Fibroblast of gingiva (primary cell): ENCODE measurements around the gene KLHL36.

Source experiments
- DNase-seq: peaks from one replicate; pipeline ENCODE4 v3.0.0-alpha.2; 2011; ENCODE audit warnings: low read depth

The KLHL36 gene

DNA sequence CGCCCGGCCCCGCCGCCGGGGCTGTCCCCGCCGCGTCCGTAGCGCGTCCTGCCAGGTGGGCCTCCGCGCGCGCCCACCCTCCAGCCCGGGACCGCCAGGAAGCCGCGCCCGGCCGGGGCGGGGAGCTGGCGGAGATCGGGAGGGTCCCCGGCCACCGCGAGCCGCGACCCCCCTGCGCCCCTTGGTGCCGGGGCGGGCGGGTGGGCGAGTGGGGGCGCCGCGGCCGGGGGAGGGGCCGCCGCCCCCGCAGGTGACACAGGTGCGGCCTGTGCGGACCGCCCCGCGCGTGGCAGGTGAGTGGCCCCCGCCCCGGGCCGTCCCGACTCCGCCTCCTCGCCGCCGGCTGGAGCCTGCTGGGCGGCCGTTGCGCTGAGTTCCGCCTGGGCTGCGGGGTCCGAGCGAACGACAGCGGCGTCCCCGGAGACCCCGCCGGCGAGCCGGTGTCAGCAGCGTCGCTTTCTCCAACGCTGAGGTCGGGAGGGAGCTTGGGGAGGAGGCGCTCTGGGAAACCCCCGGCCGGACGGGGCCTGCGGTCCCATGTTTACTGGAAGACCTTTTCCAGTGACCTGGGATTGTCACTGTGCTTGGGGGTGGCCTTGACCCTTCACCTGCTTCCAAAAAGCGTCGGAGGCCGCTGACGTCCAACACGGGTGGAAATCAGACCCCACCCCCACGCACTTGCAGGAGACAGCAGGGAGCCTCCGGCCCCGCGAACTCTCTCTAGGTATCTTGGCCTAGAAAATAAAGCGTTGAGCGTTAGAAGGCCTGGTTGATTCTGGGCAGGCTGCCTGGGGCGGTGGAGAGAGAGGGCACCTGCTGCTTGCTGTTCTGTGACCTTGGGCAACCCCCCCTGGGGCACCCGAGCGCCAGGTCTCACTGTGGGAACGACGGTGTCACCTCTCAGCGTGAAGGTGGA, 542 bp downstream of the KLHL36 start:
- DNase-seq: no peak

DNA sequence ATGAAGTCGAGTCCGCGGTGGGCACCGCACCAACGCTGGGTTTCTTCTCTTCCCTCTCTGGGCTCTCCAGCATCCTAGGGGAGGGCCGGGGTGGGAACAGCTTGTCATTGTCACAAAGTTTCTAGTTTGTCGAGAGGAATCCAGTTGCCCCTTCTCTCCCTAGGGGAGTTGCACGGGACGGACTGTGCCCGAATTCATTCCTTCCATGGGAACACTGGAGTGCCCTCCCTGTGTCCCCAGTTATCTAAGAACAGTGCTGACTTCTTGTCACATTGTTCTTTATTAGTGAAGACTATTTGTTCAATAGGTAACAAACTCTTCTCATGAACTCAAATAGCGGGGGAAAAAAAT, 1.2 kb downstream of the KLHL36 start:
- DNase-seq: no peak

DNA sequence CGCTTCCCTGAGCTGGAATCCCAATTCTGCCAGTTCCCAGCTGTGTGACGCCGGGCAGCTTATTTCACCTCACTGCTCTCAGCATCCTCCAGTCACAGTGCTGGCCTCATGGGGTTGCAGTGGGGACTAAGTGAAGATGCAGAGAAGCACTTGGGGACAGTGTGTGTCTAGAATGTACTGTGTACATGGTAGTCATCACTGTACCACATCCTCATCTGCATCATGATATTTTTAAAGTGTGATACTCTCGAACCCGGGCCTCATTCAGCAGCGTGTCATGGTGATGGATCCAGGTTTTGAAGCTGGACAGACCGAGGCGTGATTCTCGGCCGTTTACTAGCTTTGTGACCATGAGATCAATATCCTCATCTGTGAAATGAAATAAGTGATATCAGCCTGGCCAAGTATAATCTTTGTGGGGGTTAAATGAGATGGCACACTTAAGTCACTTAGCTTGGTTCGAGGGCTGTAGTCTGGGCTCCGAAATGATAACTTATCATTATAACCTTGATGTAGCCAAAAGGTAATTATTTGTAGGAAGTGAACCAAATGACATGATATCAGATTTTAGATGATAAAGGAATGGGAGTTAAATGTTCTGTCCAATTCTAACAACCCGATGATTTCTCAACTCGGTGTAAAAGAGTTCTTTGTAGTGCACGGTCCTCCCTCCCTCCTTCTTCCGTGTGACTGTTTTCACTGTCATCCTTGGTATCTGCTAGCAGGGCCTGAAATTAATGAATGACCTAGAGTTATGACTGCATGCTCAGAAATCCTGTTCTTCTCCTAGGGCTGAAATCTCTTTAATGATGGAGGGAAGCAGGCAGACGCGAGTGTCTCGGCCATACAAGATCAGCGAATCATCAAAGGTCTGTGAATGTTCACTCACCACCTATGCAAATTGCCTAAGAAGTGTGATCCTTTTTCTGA, 2.0 kb downstream of the KLHL36 start:
- peak; percentile 36 for DNase-seq

DNA sequence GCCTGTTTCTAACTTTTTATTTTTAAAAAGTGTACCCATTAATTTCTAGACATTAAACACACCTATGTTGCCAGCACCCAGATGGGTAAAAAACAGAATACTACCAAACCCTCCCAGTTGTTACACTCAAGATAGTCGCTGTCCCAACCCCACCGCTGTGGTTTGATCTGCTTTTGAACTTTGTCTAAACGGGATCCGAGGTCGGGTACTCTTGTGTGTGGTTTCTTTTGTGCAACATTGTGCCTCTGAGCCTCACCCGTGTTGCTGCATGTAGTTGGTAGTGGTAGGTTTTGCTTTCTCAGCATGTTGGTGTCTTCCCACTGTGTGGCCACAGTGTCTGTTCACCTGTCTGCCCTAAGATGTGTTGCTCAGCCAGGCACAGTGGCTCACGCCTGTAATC, 4.3 kb downstream of the KLHL36 start:
- DNase-seq: no peak

DNA sequence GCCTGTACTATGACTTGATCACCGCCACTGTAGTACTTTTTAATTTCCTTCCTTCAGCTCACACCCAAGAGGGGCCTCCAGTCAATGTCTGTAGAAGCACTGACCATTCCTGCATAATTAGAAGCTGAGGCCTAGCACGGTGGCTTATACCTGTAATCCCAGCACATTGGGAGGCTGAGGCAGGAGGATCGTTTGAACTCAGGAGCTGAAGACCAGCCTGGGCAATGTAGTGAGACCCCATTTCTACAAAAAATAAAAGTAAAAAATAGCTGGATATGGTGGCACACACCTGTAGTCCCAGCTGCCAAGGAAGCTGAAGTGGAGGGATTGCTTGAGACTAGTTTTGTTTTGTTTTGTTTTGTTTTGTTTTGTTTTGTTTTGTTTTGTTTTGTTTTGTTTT, 5.9 kb downstream of the KLHL36 start:
- DNase-seq: no peak

DNA sequence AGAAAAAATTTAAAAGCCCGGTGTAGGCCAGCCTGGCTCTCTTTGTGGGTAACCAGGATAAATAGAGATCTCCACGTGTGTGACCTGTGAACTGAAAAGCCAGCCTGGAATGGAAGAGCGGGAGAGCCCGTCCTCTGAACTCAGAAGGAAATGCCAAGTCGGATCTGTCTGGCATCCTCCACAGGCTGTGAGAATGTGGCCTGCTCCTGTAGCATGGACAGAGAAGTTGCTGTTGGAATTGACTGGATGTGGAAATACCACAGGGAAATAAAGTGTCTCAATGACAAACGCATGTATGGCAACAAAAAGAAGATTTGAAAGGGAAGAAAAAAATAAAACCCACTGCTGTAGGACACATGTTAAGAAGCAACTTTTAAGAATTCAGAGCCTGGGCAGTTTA, 6.7 kb downstream of the KLHL36 start:
- no peak for DNase-seq

DNA sequence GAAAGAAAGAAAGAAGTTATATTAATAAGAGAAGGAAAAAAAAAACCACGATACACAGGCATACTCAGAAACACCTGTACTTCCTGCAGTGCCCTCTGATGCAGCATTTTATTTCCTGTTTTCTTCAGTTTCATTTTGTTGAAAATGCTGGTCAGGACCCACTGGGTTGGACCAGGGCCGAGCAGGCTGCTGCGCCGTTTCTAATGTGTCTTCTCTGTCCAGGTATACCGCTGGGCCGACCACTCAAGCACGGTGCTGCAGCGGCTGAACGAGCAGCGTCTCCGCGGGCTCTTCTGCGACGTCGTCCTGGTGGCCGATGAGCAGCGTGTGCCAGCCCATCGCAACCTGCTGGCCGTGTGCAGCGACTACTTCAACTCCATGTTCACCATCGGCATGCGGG, 8.3 kb downstream of the KLHL36 start:
- DNase-seq: no peak

DNA sequence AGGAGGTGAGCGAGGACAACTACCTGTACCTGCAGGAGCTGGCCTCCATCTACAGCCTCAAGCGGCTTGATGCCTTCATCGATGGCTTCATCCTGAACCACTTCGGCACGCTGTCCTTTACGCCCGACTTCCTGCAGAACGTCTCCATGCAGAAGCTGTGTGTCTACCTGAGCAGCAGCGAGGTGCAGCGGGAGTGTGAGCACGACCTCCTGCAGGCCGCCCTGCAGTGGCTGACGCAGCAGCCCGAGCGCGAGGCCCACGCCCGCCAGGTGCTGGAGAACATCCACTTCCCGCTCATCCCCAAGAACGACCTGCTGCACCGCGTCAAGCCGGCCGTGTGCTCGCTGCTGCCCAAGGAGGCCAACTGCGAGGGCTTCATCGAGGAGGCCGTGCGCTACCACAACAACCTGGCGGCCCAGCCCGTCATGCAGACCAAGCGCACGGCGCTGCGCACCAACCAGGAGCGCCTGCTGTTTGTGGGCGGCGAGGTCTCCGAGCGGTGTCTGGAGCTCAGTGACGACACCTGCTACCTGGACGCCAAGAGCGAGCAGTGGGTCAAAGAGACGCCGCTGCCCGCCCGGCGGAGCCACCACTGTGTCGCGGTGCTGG, 9.0 kb downstream of the KLHL36 start:
- DNase-seq: no peak

DNA sequence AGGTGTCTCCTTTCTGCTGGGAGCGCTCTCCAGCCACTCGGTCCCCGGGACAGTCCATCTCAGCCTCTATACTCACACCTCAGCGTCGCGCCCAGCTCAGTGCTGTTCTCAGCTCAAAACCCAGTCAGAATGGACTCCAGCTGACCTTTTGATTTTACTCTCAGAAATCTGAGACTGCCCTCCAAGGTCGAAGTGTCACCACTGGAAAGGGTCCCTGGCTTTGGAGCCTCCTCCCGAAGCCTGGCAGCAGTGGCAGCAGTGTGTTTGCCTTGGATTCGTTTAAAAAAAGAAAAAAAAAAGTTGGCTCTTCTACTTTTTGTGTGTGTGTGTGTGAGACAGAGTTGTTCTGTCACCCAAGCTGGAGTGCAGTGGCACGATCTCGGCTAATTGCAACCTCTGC, 10.4 kb downstream of the KLHL36 start:
- no peak for DNase-seq

DNA sequence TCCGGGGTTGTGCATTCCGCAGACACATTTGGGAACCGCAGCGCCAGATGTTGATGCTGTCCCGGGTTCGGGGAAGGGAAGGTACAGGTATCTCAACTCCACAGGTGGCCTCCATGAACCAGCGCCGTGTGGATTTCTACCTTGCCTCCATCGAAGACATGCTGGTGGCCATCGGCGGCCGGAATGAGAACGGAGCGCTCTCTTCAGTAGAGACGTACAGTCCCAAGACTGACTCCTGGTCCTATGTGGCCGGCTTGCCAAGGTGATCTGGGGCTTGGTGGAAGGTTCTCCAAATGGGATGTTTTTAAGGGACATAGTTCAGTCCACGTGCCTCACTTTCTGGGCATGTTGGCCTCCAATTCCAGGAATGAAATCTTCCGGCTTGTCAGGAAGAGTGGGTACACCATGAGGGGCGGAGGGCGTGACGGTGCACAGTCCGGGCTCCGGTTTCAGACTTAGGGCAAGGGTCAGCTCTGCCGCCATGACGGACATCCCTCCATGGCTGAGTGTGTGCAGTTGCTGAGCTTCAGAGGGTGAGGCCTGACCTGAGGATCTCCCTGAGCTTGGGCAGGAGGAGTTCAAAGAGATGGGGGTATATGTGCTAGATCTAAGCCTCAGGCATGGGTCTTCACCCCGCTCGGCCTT, 11.5 kb downstream of the KLHL36 start:
- DNase-seq: no peak

DNA sequence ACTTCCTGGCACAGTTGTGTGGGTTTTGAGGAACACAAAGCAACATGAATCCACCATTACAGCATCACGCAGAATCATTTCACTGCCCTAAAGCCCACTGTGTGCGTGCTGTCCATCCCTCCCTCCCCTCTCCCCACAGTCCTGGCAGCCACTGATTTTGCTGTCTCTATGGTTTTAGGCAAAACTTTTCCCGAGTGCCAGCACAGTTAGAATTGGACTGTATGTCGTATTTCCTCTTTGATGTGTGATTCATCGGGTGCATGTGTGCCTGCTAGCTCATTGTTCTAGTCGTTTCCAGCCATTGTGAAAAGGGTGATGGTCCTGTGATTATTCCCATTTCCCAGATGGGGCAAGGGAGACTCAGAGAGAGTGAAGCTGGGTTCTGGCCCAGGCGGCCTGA, 12.7 kb downstream of the KLHL36 start:
- DNase-seq: no peak

DNA sequence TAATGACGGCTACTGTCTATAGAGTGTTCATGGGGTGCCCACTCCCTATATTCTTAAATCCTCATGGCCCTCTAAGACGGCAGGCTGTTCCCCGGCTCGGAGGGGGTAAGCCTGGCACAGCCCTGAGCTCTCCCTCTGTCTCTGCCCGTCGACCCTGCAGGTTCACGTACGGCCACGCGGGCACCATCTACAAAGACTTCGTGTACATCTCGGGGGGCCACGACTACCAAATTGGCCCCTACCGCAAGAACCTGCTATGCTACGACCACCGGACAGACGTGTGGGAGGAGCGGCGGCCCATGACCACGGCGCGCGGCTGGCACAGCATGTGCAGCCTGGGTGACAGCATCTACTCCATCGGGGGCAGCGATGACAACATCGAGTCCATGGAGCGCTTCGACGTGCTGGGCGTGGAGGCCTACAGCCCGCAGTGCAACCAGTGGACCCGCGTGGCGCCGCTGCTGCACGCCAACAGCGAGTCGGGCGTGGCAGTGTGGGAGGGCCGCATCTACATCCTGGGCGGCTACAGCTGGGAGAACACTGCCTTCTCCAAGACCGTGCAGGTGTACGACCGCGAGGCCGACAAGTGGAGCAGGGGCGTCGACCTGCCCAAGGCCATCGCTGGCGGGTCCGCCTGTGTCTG, 13.2 kb downstream of the KLHL36 start:
- no peak for DNase-seq

DNA sequence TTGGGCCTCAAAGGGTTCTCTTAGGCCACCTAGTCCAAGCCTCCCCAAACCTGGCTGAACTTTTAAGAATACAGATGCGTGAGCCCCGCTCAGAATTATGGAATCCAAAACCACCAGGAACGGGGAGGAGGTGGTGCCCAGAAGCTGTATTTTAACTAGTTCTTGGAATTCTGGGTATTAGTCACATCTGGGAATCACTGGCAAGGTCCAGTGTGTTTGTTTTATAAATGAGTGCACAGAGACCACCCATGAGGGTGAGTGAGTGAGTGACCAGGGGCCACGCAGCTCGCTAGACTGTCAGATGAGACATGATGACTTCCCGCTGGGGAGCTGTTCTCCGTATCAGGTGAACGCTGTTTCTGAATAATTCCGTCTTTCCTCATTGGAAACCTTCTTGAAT, 14.2 kb downstream of the KLHL36 start:
- no peak for DNase-seq

DNA sequence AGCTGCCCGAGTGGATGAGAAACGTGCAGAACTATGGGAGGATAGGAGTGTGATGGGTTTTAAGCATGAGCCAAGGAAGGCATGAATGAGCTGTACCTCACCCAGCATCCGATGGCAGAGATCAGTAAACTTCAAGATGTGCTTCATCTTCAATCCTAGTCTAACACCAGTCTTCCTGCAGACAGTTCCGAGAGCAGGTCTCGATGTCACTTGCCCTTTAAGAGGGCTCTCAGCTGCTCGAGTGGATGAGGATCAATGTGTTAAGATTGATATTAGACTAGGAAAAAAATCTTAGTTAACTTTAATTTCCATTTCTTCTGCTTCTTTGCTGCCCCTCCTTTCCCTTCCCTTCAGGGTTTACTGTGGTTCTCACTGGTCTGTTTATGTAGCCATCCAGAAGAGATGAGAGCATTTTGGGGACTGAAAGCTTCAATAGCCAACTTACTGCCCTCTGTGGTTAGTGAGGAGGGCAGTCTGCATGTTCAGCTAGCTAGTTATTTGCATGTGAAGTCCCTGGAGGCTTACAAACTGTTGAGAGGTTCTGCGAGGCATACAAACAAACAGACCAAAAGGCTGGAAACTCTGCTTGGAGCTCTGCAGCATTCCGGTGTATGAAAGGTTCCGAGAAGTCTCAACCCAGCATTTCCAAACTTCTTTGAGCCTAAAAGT, 15.3 kb downstream of the KLHL36 start:
- peak; percentile 29 for DNase-seq

DNA sequence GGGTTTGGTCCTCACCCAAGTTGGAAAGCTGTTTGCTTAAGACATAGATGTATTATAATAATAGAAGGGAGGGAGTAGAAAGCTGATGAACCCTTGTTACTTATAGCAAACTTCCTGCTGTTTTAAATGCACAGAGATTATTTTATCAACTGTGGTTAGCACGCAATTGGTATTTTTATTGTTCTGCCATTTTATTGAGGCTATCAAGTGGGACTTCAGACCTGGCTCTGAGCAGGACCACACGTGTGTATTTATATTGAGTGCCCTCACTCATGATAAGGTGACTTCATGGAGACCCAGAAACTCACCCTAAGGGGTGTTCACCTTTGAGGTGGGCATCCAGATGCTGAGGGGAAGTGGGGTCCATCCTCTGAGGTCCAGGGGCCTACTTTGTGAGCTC, 17.0 kb downstream of the KLHL36 start:
- DNase-seq: no peak

DNA sequence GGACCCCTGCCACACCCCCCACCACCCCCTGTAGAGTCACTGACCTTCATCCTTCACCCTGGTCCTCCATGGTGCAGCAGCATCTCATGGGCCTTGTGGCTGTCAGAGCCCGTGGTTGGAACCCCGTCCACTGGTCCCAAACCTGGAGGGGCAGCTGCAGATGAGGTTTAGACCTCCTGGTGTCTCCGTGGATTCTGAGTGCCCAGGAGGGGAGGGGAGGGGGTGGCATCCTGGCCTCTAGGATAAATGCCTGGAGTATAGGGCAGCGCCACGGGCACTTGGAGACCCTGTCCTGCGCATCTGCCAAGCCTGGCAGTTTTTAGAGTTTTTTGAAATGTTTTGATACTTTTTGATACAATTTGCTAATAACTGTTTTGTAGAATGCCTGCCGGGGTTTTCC, 17.5 kb downstream of the KLHL36 start:
- DNase-seq: no peak

DNA sequence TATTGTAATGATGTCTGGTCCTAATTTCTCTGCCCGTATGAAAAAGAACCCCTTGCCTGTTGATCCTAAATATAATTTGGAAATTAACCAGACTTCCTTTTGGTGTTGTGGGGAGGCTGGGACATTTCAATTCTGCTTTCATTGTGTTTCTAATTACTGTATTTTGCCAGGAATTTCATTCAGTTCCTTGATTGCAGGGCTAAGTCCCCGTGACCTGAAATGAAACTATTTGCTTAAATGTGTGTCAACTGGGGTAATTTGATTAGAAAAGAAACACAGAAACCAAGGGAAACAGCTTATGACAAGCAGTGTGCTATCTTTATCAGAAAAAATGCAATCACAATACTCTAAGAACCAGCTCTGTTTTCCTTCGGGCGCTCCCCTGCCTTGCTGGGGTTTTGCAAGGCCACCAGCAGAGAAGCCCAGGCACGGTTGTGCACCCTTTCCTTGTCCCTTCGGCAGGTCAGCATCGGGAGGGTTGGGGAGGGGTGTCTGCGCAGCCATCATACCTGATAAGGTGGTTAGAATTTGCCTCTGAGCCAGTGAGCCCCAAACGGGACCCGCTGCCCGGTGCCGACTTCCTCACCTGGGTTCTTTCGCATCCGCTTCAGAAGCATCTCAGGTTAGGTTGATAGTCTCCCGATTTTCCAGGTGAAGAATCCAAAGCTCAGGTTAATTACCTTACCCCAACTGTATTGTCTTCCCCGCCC, 19.4 kb downstream of the KLHL36 start:
- DNase-seq: peak; percentile 49

DNA sequence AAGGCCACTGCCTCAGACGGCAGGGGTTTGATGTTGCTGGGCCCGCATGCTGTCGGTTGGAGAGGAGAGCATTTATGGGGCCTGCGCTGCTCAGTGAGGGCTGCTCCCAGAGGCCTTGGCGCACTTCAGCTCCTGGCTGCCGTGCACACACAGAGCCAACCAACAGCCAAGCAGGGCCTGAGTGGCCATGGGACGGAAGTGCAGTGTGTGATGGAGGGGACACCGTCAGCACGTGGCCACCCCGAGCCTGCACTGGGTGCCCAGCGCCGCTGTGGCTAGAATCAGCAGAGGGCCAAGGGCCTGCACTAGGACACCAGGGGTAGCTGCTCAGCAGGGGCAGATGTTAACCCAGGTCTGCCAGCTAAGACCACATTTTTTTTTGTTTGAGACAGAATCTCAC, 21.8 kb downstream of the KLHL36 start:
- no peak for DNase-seq

DNA sequence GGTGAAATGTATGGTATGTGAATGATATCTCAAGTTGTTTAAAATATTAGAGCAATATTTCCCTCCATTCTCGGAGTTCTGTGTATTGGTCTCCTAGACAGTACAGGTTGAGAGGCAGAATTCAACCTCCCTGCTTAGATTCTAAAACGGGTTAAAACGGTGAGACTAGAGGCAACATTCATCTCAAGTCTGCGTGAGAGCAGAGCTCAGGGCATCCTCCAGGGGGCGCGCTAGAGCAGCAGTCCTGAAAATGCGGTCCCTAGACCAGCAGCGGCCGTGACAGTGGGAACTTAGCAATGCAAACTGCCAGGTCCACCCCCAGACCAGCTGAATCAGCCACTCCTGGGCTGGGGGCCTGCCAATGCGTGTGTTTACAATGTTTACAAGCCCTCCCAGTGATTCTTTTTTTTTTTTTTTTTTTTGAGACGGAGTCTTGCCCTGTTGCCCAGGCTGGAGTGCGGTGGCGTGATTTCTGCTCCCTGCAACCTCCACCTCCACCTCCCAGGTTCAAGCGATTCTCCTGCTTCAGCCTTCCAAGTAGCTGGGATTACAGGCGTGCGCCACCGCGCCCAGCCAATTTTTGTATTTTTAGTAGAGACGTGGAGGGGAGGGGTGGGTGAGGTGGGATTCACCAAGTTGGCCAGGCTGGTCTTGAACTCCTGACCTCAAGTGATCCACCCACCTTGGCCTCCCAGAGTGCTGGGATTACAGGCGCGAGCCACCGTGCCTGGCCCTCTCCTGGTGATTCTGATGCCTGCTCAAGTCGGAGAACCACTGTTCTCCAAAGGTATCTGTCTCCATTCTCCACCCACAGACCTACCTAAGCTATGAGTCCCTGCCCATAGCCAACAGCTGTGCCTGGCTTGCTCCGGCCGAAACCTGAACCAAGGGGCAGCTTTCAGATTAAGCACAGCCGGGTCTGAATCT, 24.2 kb downstream of the KLHL36 start:
- peak; percentile 43 for DNase-seq

DNA sequence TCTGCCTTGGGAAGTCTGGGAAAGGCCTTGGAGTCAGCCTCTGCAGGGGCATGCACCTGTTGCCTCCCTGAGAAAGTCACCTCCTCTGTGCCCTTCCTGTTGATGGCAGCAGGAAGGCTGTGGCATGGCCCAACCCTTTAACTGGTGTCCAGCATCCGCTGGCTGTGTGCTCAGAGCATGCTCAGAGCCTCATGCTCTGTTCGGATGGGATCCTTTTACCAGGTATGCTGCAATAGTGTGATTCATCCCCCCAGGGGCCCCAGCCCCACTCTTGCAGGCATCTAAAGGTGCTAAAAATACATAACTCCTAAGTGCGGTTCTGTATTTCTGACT, 24.9 kb downstream of the KLHL36 start:
- DNase-seq: no peak
